A549 (cell line): Measurements from ENCODE around the gene SCRN2. TPM values are rescaled to one million over a fixed set of nuclear protein-coding genes. Genes with fewer than 3 reads are reported as not detected.

Experiments used
- ATAC-seq, 2 experiments: fragments of 200-7000 bp in 1 of 2; fragments of >200 bp in 1 of 2; cut with Nextera tagmentation in 1 of 2; cut with Tn5 transposase in 1 of 2; 3 replicates each; pipeline versions ENCODE4 v1.8.0 to v1.9.1; 2018 to 2020; ENCODE audit warnings: mild to moderate bottlenecking in 1 of 2, moderate library complexity in 1 of 2
- CTCF ChIA-PET: fragments of 300-600 bp; sonication (Branson Sonifier 250); formaldehyde crosslinking; extraction: SDS; loops from one replicate; lab custom pipeline; 2021; ENCODE audit warnings: antibody characterized with exemption, inconsistent platforms; lab: Yijun Ruan, JAX
- POLR2A ChIA-PET: fragments of 350-600 bp; formaldehyde crosslinking; extraction: SDS; loops from one replicate; lab custom pipeline; 2021; ENCODE audit warnings: antibody characterized with exemption, inconsistent platforms; lab: Yijun Ruan, JAX
- DNase-seq, 2 experiments: peaks; one replicate each; pipeline versions ENCODE4 v3.0.0 to v3.0.0-alpha.2; 2011 to 2016; ENCODE audit warnings: low read depth in 1 of 2, low spot score in 1 of 2
- FAIRE-seq: peaks from 2 replicates; lab custom pipeline; 2011; peaks lifted over from hg19 to GRCh38; lab: Jason Lieb, UNC
- H3K27ac ChIP-seq, 2 experiments: fragments of >200 bp; sonication (Bioruptor Twin); formaldehyde crosslinking; 3 replicates each; pipeline ENCODE4 v1.5.1; 2016 to 2017
- H3K4me1 ChIP-seq: fragments of >200 bp; sonication (Bioruptor Twin); formaldehyde crosslinking; 3 replicates; pipeline ENCODE4 v1.6.1; 2016
- H3K4me2 ChIP-seq: fragments of >200 bp; sonication (Bioruptor Twin); formaldehyde crosslinking; 3 replicates; pipeline ENCODE4 v1.6.1; 2016
- H3K4me3 ChIP-seq: fragments of >200 bp; sonication (Bioruptor Twin); formaldehyde crosslinking; 3 replicates; pipeline ENCODE4 v1.5.1; 2016
- H3K9me3 ChIP-seq: fragments of >200 bp; sonication (Bioruptor Twin); formaldehyde crosslinking; 3 replicates; pipeline ENCODE4 v1.6.1; 2016
- ATOH8 ChIP-seq: fragments of 250-450 bp; sonication (Bioruptor Pico); IDR thresholded peaks from 2 replicates; pipeline ENCODE4 v1.5.0; 2020; ENCODE audit warnings: low read depth, mild to moderate bottlenecking, moderate library complexity
- CHD2 ChIP-seq: fragments of 150-350 bp; IDR thresholded peaks from 2 replicates; pipeline ENCODE4 v1.6.1; 2014; ENCODE audit warnings: low read length; ENCODE audit not compliant: partially characterized antibody
- CHD4 ChIP-seq: fragments of 200-600 bp; sonication (generic); IDR thresholded peaks from 2 replicates; pipeline ENCODE4 v1.6.1; 2016; ENCODE audit warnings: antibody characterized with exemption, mild to moderate bottlenecking, borderline replicate concordance
- GATA3 ChIP-seq: IDR thresholded peaks from 2 replicates; pipeline ENCODE4 v1.6.1; 2012; ENCODE audit warnings: borderline replicate concordance
- HEYL ChIP-seq: fragments of 250-450 bp; sonication (Bioruptor Pico); IDR thresholded peaks from 2 replicates; pipeline ENCODE4 v1.8.0; 2021; ENCODE audit warnings: mild to moderate bottlenecking, moderate library complexity
- HOXA7 ChIP-seq: fragments of 250-450 bp; sonication (Bioruptor Pico); IDR thresholded peaks from 2 replicates; pipeline ENCODE4 v1.5.0; 2020; ENCODE audit warnings: mild to moderate bottlenecking, moderate library complexity
- JUNB ChIP-seq: fragments of >200 bp; sonication (Bioruptor Twin); formaldehyde crosslinking; IDR thresholded peaks from 2 replicates; pipeline ENCODE4 v1.6.1; 2016
- KDM5A ChIP-seq: fragments of 200-600 bp; sonication (generic); IDR thresholded peaks from 2 replicates; pipeline ENCODE4 v1.6.1; 2016; ENCODE audit warnings: antibody characterized with exemption, mild to moderate bottlenecking
- POLR2AphosphoS2 ChIP-seq: conservative IDR thresholded peaks from 2 replicates; pipeline ENCODE4 v1.6.1; 2012; ENCODE audit warnings: low read length, improper control_type of control experiment, inconsistent platforms
- RARB ChIP-seq: fragments of 250-450 bp; sonication (Bioruptor Pico); IDR thresholded peaks from 2 replicates; pipeline ENCODE4 v1.8.0; 2021; ENCODE audit warnings: mild to moderate bottlenecking, moderate library complexity
- RFX5 ChIP-seq: fragments of 450-650 bp; IDR thresholded peaks from 2 replicates; pipeline ENCODE4 v1.7.1; 2014; ENCODE audit warnings: antibody characterized with exemption, mild to moderate bottlenecking, moderate library complexity
- TFCP2L1 ChIP-seq: fragments of 250-450 bp; sonication (Bioruptor Pico); IDR thresholded peaks from 2 replicates; pipeline ENCODE4 v1.5.0; 2021; ENCODE audit warnings: mild to moderate bottlenecking
- WGBS: methylation state at CpG from one replicate; pipeline ENCODE4 v1.1.6; 2017; ENCODE audit errors: missing lambda C conversion rate; 5-methylcytosine and 5-hydroxymethylcytosine counted together
- polyA plus RNA-seq, 4 experiments: library from polyadenylated mRNA; depleted of rRNA in 3 of 4; stranded (reverse); fragments of >200 nt; fragmentation: RNase III in 1 of 4; extraction: RNeasy Plus Mini Kit Qiagen cat#74134 plus additional on column Dnase treatment in 1 of 4; gene quantifications; 2 replicates in 3 of 4; 3 replicates in 1 of 4; pipeline ENCODE4 v1.2.3, GENCODE V29; 2011 to 2017
- TF ChIP-seq, protein P1 (sequence below): fragments of 450-650 bp; IDR thresholded peaks from 2 replicates; pipeline ENCODE4 v1.6.1; 2014; ENCODE audit warnings: antibody characterized with exemption

The SCRN2 gene
- polyA plus RNA-seq, 2 of the 4 experiments (the other 2 are of a cell fraction) = 25.8 to 43.7 TPM

GRCh38 chr17:47847341-47848197 lies 6.5 kb upstream of the SCRN2 start:
- ChIA-PET CTCF (interaction anchor here (0.6 to 36.3 kb wide), 16 partner anchors 10 to 1143 kb away, joined by 3 to 1860 read pairs (median 6); partner anchors contain the start of genes LRRC46, MRPL10, OSBPL7 and SP2), POLR2A (interaction anchor here (1.1 kb wide), 1 partner anchor 48 kb away, joined by 3 read pairs; no protein-coding TSS in a partner anchor)
- DNase-seq (no peak), ATAC-seq (no peak), FAIRE-seq (no peak)
- Histone ChIP-seq H3K27ac (no peak overlapping the region), H3K4me1 (peaks cover 27% of the 10 kb centered on the region), H3K4me3 (no peak overlapping the region), H3K4me2 (no peak overlapping the region)
- 85% methylated on average over 56 of the region's 71 CpGs for WGBS
- TF ChIP-seq HEYL (CRISPR knock-in tag) (no peak), POLR2AphosphoS2 (no peak), ATOH8 (CRISPR knock-in tag) (no peak), KDM5A (no peak), CHD2 (no peak), RFX5 (no peak), TFCP2L1 (CRISPR knock-in tag) (no peak)
- TF ChIP-seq, protein P1, sequence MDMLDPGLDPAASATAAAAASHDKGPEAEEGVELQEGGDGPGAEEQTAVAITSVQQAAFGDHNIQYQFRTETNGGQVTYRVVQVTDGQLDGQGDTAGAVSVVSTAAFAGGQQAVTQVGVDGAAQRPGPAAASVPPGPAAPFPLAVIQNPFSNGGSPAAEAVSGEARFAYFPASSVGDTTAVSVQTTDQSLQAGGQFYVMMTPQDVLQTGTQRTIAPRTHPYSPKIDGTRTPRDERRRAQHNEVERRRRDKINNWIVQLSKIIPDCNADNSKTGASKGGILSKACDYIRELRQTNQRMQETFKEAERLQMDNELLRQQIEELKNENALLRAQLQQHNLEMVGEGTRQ = no peak
- TF ChIP-seq, all 56 proteins: peak for 0
- no peaks in the 10 kb centered on the region for H3K9me3 ChIP-seq

DNA sequence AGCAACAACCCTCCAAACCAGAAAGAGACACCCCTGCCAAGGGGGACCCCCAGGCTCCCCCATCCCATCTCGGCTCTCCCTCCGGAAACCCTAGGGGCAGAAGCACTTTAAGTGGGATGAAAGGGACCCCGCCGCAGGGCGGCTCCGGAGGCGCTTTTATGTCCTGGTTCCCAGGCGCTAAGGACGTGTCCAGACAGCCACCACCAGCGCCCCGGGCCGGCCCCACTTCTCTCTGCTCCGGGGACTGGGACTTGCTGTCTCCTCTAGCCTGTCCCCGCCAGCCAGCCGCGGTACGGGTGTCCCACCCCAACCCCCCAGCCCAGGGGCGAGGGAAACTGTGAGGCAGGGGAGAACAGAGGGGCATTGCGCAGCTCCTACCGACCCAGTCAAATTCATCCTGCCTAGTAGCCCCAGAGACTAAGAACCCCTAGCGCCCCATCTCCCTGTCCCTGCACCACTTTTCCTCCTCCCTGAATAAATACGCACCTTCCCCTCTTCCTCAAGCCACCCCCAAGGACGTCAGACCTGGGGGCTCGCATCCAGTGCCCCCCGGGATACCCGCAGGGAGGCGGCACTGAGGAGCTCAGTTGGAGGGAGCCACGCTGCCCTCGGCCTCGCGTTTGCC lies 5.8 kb upstream of the SCRN2 start:
- TF ChIP-seq CHD4 (no peak), JUNB (no peak), RARB (CRISPR knock-in tag) (no peak)
- Histone ChIP-seq H3K27ac (0 out of 6 replicates have a peak overlapping the region, but pooled peaks of 1 of the 2 experiments have one; percentile 4), H3K4me2 (no peak overlapping the region), H3K9me3 (no peaks in the 10 kb centered on the region), H3K4me3 (no peak overlapping the region), H3K4me1 (peaks cover 27% of the 10 kb centered on the region)
- ChIA-PET POLR2A (no interaction called here), CTCF (interaction anchor here (0.7 to 36.3 kb wide), 12 partner anchors 10 to 171 kb away, joined by 3 to 1860 read pairs (median 20); partner anchors contain the start of genes CDK5RAP3, SP2 and SP6)
- 86% methylated on average over 31 of the region's 31 CpGs for WGBS
- FAIRE-seq (no peak), DNase-seq (no peak), ATAC-seq (no peak)

GRCh38 chr17:47845716-47846075 lies 4.6 kb upstream of the SCRN2 start:
- no peak for DNase-seq
- H3K4me2 ChIP-seq = no peak overlapping the region
- 65% methylated on average over 3 of the region's 3 CpGs for WGBS
- TF ChIP-seq GATA3 (no peak), HOXA7 (CRISPR knock-in tag) (no peak), POLR2AphosphoS2 (no peak), JUNB (no peak), HEYL (CRISPR knock-in tag) (no peak), CHD2 (no peak)
- TF ChIP-seq, all 56 proteins: peak for 0
- no peaks in the 10 kb centered on the region for H3K9me3 ChIP-seq
- H3K27ac ChIP-seq = no peak overlapping the region
- ChIA-PET CTCF (interaction anchor here (0.9 to 36.3 kb wide), 12 partner anchors 9 to 199 kb away, joined by 3 to 1860 read pairs (median 84); partner anchors contain the start of genes CDK5RAP3, PNPO, PRR15L and SP2), POLR2A (interaction anchor here (1.1 kb wide), 1 partner anchor 50 kb away, joined by 3 read pairs; the partner anchor contains the start of gene SP2)
- FAIRE-seq (no peak), ATAC-seq (no peak)
- H3K4me3 ChIP-seq = no peak overlapping the region
- H3K4me1 ChIP-seq = peaks cover 28% of the 10 kb centered on the region
